HEK293 (cell line): Measurements from ENCODE around the gene TTR.

ENCODE experiments used
- CTCF ChIA-PET: fragments of 350-600 bp; formaldehyde crosslinking; extraction: SDS; loops from one replicate; lab custom pipeline; 2021; ENCODE audit warnings: antibody characterized with exemption; lab: Yijun Ruan, JAX
- POLR2A ChIA-PET: fragments of 300-600 bp; formaldehyde crosslinking; extraction: SDS; loops from one replicate; lab custom pipeline; 2020; ENCODE audit warnings: antibody characterized with exemption, inconsistent platforms; lab: Yijun Ruan, JAX
- H3K27ac ChIP-seq: fragments of 200-500 bp; sonication (Bioruptor generic); 2 replicates; pipeline ENCODE4 v1.5.1; 2014; ENCODE audit warnings: low read depth, low read length, control low read depth, inconsistent platforms; ENCODE audit errors: extremely low read depth
- H3K36me3 ChIP-seq, 2 experiments: fragments of 200-500 bp in 1 of 2; sonication (Bioruptor generic) in 1 of 2; 1 replicate in 1 of 2; 2 replicates in 1 of 2; pipeline ENCODE4 v1.5.1; 2014 to 2017; ENCODE audit warnings: inconsistent platforms in 2 of 2, low read length in 2 of 2; ENCODE audit not compliant: control insufficient read depth in 2 of 2, insufficient read depth in 1 of 2
- H3K4me1 ChIP-seq: fragments of 200-500 bp; sonication (Bioruptor generic); 2 replicates; pipeline ENCODE4 v1.5.1; 2014; ENCODE audit warnings: mild to moderate bottlenecking, low read length, inconsistent platforms; ENCODE audit not compliant: control insufficient read depth, insufficient read depth
- H3K4me3 ChIP-seq: 2 replicates; pipeline ENCODE4 v1.5.1; 2011; ENCODE audit warnings: low read depth, mild to moderate bottlenecking, control low read depth, low read length, moderate library complexity
- H3K9me3 ChIP-seq: fragments of 200-500 bp; sonication (Bioruptor generic); 2 replicates; pipeline ENCODE4 v1.5.1; 2014; ENCODE audit warnings: low read depth, low read length, inconsistent platforms; ENCODE audit not compliant: control insufficient read depth, insufficient read depth
- ZBTB8A ChIP-seq: fragments of 450-650 bp; formaldehyde crosslinking; IDR thresholded peaks from 2 replicates; pipeline ENCODE4 v1.5.1; 2016; ENCODE audit warnings: missing biosample characterization, missing genetic modification characterization
- ZFP3 ChIP-seq: fragments of 450-650 bp; formaldehyde crosslinking; IDR thresholded peaks from 2 replicates; pipeline ENCODE4 v1.5.1; 2016; ENCODE audit warnings: low read depth, missing biosample characterization, missing genetic modification characterization
- ZFP37 ChIP-seq: fragments of 450-650 bp; formaldehyde crosslinking; IDR thresholded peaks from 2 replicates; pipeline ENCODE4 v1.5.1; 2016; ENCODE audit warnings: missing biosample characterization, missing genetic modification characterization
- ZIC2 ChIP-seq: fragments of 450-650 bp; formaldehyde crosslinking; IDR thresholded peaks from 2 replicates; pipeline ENCODE4 v1.5.1; 2016; ENCODE audit warnings: missing biosample characterization, missing genetic modification characterization
- ZNF132 ChIP-seq: fragments of 450-650 bp; formaldehyde crosslinking; IDR thresholded peaks from 2 replicates; pipeline ENCODE4 v1.5.1; 2017; ENCODE audit warnings: missing biosample characterization, missing genetic modification characterization, borderline replicate concordance
- ZNF211 ChIP-seq: fragments of 450-650 bp; formaldehyde crosslinking; IDR thresholded peaks from 2 replicates; pipeline ENCODE4 v1.5.1; 2016; ENCODE audit warnings: low read depth, missing biosample characterization, missing genetic modification characterization
- ZNF223 ChIP-seq: fragments of 450-650 bp; formaldehyde crosslinking; IDR thresholded peaks from 2 replicates; pipeline ENCODE4 v1.5.1; 2016; ENCODE audit warnings: missing biosample characterization, missing genetic modification characterization
- ZNF350 ChIP-seq: fragments of 450-650 bp; formaldehyde crosslinking; IDR thresholded peaks from 2 replicates; pipeline ENCODE4 v1.5.0; 2017; ENCODE audit warnings: missing biosample characterization, mild to moderate bottlenecking, missing genetic modification characterization
- ZNF501 ChIP-seq: fragments of 450-650 bp; formaldehyde crosslinking; IDR thresholded peaks from 2 replicates; pipeline ENCODE4 v1.5.1; 2016; ENCODE audit warnings: missing biosample characterization, missing genetic modification characterization
- ZNF529 ChIP-seq: fragments of 450-650 bp; formaldehyde crosslinking; IDR thresholded peaks from 2 replicates; pipeline ENCODE4 v1.5.1; 2017; ENCODE audit warnings: missing genetic modification characterization, missing biosample characterization; ENCODE audit not compliant: insufficient replicate concordance
- ZNF600 ChIP-seq: fragments of 450-650 bp; formaldehyde crosslinking; IDR thresholded peaks from 2 replicates; pipeline ENCODE4 v1.5.1; 2016; ENCODE audit warnings: missing biosample characterization, missing genetic modification characterization
- ZNF792 ChIP-seq: fragments of 450-650 bp; formaldehyde crosslinking; IDR thresholded peaks from 2 replicates; pipeline ENCODE4 v1.5.1; 2016; ENCODE audit warnings: missing biosample characterization, missing genetic modification characterization
- ZSCAN30 ChIP-seq: fragments of 450-650 bp; IDR thresholded peaks from 2 replicates; pipeline ENCODE4 v1.5.1; 2018; ENCODE audit warnings: missing biosample characterization, mild to moderate bottlenecking, missing genetic modification characterization, moderate library complexity
- TF ChIP-seq, protein P1 (sequence below): fragments of 450-650 bp; formaldehyde crosslinking; IDR thresholded peaks from 2 replicates; pipeline ENCODE4 v1.5.1; 2016; ENCODE audit warnings: missing biosample characterization, missing genetic modification characterization, borderline replicate concordance
- TF ChIP-seq, protein P2 (sequence below): fragments of 450-650 bp; formaldehyde crosslinking; IDR thresholded peaks from 2 replicates; pipeline ENCODE4 v1.5.1; 2017; ENCODE audit warnings: missing biosample characterization, missing genetic modification characterization
- TF ChIP-seq, protein P3 (sequence below): fragments of 450-650 bp; formaldehyde crosslinking; IDR thresholded peaks from 2 replicates; pipeline ENCODE4 v1.5.1; 2017; ENCODE audit warnings: missing biosample characterization, mild to moderate bottlenecking, missing genetic modification characterization, moderate library complexity
- TF ChIP-seq, protein P4 (sequence below): fragments of 450-650 bp; formaldehyde crosslinking; IDR thresholded peaks from 2 replicates; pipeline ENCODE4 v1.5.1; 2017; ENCODE audit warnings: missing biosample characterization, missing genetic modification characterization
- TF ChIP-seq, protein P5 (sequence below): fragments of 450-650 bp; formaldehyde crosslinking; IDR thresholded peaks from 2 replicates; pipeline ENCODE4 v1.5.1; 2016; ENCODE audit warnings: missing biosample characterization, missing genetic modification characterization
- TF ChIP-seq, protein P6 (sequence below): fragments of 450-650 bp; formaldehyde crosslinking; IDR thresholded peaks from 2 replicates; pipeline ENCODE4 v1.5.1; 2016; ENCODE audit warnings: missing biosample characterization, missing genetic modification characterization, low read depth
- TF ChIP-seq, protein P7 (sequence below): fragments of 450-650 bp; formaldehyde crosslinking; IDR thresholded peaks from 2 replicates; pipeline ENCODE4 v1.5.1; 2017; ENCODE audit warnings: missing biosample characterization, missing genetic modification characterization

Gene TTR

DNA sequence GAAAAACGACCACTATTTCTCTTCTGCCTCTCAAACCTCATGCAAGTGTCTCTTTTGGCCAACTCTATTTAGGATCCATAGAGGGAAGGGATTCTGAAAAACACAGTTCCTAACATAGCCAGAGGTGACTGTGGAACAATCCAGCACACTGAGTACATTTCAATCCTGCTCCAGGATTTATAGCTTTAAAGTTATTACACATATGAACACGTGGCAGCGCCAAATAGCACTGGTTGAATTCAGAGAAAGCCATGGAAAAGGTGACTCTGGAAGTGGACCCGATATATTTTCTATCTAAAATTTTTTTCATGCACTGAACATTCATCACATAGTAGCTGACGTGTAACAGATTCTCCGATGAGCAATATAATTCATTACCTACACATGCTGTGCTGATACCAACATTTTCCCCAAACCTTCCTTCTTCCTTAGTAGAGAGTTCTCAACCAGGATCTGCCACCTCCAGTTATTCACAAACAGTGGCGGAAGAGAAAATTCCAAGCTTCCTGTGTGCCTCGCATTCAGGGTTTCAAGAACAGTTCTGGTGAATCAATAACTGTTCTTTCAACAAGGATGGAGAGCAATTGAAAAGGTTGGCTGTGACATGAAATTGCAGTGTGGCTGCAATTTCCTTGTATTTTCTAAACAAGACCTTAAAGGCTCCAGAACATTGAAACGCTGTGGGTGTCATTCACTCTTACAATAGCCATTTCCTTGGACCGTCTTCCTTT, 25.7 kb upstream of the TTR start:
- Histone ChIP-seq H3K4me3 (no peak overlapping the region), H3K9me3 (no peaks in the 10 kb centered on the region)
- CTCF ChIA-PET = interaction anchor here (0.6 to 6.9 kb wide), 6 partner anchors 10 to 596 kb away, joined by 3 to 62 read pairs (median 4); no protein-coding TSS in a partner anchor

DNA sequence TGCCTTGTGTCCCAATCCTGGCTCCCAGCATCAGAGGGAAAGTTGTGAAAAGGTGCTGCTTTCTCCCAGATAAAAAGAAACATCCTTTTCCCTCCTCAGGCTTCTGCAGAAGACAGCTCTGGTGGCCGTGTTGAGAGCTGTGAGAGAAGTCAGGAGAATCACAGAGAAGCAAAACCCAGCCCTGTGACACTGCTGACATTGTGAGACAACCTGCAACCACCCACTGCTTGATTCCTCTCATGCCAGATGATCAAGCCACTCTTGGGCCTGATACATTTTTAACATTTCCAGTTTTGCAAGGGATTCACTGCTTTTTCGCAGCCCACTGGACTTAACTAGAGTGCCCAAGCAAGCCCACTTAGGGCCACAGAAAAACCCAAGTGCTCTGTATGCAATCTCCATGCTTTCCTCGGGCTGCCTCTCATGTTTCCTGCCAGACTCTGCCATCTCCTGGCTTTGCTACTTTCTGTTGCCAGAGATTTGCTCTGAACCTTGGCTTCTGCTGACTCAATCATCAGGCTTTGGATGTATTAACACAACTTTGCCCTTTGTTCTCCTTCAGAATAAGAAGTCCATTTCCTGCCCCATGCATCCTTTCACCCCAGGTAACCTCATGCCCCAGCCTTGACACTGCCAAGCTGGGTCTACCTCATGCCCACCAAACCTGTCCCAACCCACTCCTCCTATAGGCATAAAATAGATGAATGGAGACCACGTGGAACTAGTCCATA, 24.9 kb upstream of the TTR start:
- H3K27ac ChIP-seq = no peak overlapping the region
- CTCF ChIA-PET = interaction anchor here (0.6 to 6.9 kb wide), 4 partner anchors 58 to 1184 kb away, joined by 3 to 62 read pairs (median 4); no protein-coding TSS in a partner anchor
- H3K4me3 ChIP-seq = no peak overlapping the region
- H3K36me3 ChIP-seq = no peaks in the 10 kb centered on the region
- no peaks in the 10 kb centered on the region for H3K4me1 ChIP-seq
- no peaks in the 10 kb centered on the region for H3K9me3 ChIP-seq
- POLR2A ChIA-PET = no interaction called here
- no peak for TF ChIP-seq ZNF529 (tag by site-specific recombination)
- TF ChIP-seq ZNF350 (tag by site-specific recombination) = no peak
- TF ChIP-seq ZNF792 = no peak
- TF ChIP-seq, protein P1, sequence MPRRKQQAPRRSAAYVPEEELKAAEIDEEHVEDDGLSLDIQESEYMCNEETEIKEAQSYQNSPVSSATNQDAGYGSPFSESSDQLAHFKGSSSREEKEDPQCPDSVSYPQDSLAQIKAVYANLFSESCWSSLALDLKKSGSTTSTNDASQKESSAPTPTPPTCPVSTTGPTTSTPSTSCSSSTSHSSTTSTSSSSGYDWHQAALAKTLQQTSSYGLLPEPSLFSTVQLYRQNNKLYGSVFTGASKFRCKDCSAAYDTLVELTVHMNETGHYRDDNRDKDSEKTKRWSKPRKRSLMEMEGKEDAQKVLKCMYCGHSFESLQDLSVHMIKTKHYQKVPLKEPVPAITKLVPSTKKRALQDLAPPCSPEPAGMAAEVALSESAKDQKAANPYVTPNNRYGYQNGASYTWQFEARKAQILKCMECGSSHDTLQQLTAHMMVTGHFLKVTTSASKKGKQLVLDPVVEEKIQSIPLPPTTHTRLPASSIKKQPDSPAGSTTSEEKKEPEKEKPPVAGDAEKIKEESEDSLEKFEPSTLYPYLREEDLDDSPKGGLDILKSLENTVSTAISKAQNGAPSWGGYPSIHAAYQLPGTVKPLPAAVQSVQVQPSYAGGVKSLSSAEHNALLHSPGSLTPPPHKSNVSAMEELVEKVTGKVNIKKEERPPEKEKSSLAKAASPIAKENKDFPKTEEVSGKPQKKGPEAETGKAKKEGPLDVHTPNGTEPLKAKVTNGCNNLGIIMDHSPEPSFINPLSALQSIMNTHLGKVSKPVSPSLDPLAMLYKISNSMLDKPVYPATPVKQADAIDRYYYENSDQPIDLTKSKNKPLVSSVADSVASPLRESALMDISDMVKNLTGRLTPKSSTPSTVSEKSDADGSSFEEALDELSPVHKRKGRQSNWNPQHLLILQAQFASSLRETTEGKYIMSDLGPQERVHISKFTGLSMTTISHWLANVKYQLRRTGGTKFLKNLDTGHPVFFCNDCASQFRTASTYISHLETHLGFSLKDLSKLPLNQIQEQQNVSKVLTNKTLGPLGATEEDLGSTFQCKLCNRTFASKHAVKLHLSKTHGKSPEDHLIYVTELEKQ (tag by site-specific recombination) = no peak
- TF ChIP-seq, protein P2, sequence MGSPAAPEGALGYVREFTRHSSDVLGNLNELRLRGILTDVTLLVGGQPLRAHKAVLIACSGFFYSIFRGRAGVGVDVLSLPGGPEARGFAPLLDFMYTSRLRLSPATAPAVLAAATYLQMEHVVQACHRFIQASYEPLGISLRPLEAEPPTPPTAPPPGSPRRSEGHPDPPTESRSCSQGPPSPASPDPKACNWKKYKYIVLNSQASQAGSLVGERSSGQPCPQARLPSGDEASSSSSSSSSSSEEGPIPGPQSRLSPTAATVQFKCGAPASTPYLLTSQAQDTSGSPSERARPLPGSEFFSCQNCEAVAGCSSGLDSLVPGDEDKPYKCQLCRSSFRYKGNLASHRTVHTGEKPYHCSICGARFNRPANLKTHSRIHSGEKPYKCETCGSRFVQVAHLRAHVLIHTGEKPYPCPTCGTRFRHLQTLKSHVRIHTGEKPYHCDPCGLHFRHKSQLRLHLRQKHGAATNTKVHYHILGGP (tag by site-specific recombination) = no peak
- TF ChIP-seq, protein P3, sequence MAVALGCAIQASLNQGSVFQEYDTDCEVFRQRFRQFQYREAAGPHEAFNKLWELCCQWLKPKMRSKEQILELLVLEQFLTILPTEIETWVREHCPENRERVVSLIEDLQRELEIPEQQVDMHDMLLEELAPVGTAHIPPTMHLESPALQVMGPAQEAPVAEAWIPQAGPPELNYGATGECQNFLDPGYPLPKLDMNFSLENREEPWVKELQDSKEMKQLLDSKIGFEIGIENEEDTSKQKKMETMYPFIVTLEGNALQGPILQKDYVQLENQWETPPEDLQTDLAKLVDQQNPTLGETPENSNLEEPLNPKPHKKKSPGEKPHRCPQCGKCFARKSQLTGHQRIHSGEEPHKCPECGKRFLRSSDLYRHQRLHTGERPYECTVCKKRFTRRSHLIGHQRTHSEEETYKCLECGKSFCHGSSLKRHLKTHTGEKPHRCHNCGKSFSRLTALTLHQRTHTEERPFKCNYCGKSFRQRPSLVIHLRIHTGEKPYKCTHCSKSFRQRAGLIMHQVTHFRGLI (tag by site-specific recombination) = no peak
- no peak for TF ChIP-seq ZNF211 (tag by site-specific recombination)
- no peak for TF ChIP-seq ZNF132 (tag by site-specific recombination)
- TF ChIP-seq, protein P4, sequence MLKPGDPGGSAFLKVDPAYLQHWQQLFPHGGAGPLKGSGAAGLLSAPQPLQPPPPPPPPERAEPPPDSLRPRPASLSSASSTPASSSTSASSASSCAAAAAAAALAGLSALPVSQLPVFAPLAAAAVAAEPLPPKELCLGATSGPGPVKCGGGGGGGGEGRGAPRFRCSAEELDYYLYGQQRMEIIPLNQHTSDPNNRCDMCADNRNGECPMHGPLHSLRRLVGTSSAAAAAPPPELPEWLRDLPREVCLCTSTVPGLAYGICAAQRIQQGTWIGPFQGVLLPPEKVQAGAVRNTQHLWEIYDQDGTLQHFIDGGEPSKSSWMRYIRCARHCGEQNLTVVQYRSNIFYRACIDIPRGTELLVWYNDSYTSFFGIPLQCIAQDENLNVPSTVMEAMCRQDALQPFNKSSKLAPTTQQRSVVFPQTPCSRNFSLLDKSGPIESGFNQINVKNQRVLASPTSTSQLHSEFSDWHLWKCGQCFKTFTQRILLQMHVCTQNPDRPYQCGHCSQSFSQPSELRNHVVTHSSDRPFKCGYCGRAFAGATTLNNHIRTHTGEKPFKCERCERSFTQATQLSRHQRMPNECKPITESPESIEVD (tag by site-specific recombination) = no peak
- TF ChIP-seq, protein P5, sequence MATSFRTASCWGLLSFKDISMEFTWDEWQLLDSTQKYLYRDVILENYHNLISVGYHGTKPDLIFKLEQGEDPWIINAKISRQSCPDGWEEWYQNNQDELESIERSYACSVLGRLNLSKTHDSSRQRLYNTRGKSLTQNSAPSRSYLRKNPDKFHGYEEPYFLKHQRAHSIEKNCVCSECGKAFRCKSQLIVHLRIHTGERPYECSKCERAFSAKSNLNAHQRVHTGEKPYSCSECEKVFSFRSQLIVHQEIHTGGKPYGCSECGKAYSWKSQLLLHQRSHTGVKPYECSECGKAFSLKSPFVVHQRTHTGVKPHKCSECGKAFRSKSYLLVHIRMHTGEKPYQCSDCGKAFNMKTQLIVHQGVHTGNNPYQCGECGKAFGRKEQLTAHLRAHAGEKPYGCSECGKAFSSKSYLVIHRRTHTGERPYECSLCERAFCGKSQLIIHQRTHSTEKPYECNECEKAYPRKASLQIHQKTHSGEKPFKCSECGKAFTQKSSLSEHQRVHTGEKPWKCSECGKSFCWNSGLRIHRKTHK (tag by site-specific recombination) = no peak
- TF ChIP-seq, protein P6, sequence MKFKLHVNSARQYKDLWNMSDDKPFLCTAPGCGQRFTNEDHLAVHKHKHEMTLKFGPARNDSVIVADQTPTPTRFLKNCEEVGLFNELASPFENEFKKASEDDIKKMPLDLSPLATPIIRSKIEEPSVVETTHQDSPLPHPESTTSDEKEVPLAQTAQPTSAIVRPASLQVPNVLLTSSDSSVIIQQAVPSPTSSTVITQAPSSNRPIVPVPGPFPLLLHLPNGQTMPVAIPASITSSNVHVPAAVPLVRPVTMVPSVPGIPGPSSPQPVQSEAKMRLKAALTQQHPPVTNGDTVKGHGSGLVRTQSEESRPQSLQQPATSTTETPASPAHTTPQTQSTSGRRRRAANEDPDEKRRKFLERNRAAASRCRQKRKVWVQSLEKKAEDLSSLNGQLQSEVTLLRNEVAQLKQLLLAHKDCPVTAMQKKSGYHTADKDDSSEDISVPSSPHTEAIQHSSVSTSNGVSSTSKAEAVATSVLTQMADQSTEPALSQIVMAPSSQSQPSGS (tag by site-specific recombination) = no peak
- TF ChIP-seq ZNF223 (tag by site-specific recombination) = no peak
- no peak for TF ChIP-seq ZNF501
- TF ChIP-seq ZBTB8A (tag by site-specific recombination) = no peak
- no peak for TF ChIP-seq ZNF600 (tag by site-specific recombination)

More for the DNA sequence above, 25.7 kb upstream of the TTR start:
- no peaks in the 10 kb centered on the region for H3K4me1 ChIP-seq
- TF ChIP-seq ZFP3 (tag by site-specific recombination) (no peak), ZIC2 (tag by site-specific recombination) (no peak), ZFP37 (tag by site-specific recombination) (no peak), ZSCAN30 (tag by site-specific recombination) (no peak)
- TF ChIP-seq, protein P7, sequence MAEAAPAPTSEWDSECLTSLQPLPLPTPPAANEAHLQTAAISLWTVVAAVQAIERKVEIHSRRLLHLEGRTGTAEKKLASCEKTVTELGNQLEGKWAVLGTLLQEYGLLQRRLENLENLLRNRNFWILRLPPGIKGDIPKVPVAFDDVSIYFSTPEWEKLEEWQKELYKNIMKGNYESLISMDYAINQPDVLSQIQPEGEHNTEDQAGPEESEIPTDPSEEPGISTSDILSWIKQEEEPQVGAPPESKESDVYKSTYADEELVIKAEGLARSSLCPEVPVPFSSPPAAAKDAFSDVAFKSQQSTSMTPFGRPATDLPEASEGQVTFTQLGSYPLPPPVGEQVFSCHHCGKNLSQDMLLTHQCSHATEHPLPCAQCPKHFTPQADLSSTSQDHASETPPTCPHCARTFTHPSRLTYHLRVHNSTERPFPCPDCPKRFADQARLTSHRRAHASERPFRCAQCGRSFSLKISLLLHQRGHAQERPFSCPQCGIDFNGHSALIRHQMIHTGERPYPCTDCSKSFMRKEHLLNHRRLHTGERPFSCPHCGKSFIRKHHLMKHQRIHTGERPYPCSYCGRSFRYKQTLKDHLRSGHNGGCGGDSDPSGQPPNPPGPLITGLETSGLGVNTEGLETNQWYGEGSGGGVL (tag by site-specific recombination) = no peak
- TF ChIP-seq, all 188 proteins: peak for 0
- POLR2A ChIA-PET = no interaction called here
- H3K27ac ChIP-seq = no peak overlapping the region
- H3K36me3 ChIP-seq = no peaks in the 10 kb centered on the region
